M059J (cell line): Measurements from ENCODE around the gene TSPAN14. TPM values are rescaled to one million over a fixed set of nuclear protein-coding genes. Genes with fewer than 3 reads are reported as not detected.

Experiments used
- DNase-seq: peaks from one replicate; pipeline ENCODE4 v3.0.0-alpha.2; 2012; ENCODE audit warnings: low read depth
- total RNA-seq: library from RNA; depleted of rRNA; stranded (reverse); fragments of >200 nt; shearing (Covaris generic); gene quantifications from 2 replicates; pipeline ENCODE4 v1.2.3, GENCODE V29; 2014

Gene TSPAN14
- total RNA-seq, 1 experiment from 2014 or later = 44.4 TPM

- DNase-seq = no peak
Measured at GRCh38 chr10:80487421-80487785, 33.3 kb downstream of the TSPAN14 start.

GRCh38 chr10:80487791-80488538 is 33.9 kb downstream of the TSPAN14 start:
- DNase-seq = no peak

GRCh38 chr10:80488539-80489066 is 34.5 kb downstream of the TSPAN14 start:
- peak; percentile 42 for DNase-seq

GRCh38 chr10:80489371-80490112 is 35.4 kb downstream of the TSPAN14 start:
- DNase-seq = no peak

- DNase-seq = no peak
Measured at GRCh38 chr10:80491251-80492102, 37.4 kb downstream of the TSPAN14 start.

- no peak for DNase-seq
Measured at GRCh38 chr10:80492848-80493521, 38.9 kb downstream of the TSPAN14 start.

- peak; percentile 11 for DNase-seq
Measured at GRCh38 chr10:80493522-80494051, 39.5 kb downstream of the TSPAN14 start.

GRCh38 chr10:80496555-80497172 is 42.6 kb downstream of the TSPAN14 start:
- DNase-seq = no peak

- DNase-seq = no peak
Measured at GRCh38 chr10:80497187-80498077, 43.3 kb downstream of the TSPAN14 start.

- DNase-seq = no peak
Measured at GRCh38 chr10:80498078-80498832, 44.1 kb downstream of the TSPAN14 start.

- peak; percentile 97 for DNase-seq
Measured at GRCh38 chr10:80498833-80499741, 45.0 kb downstream of the TSPAN14 start.

GRCh38 chr10:80500572-80501380 is 46.7 kb downstream of the TSPAN14 start:
- DNase-seq = peak; percentile 42

- DNase-seq = peak; percentile 82
Measured at GRCh38 chr10:80501381-80501912, 47.3 kb downstream of the TSPAN14 start.

GRCh38 chr10:80501913-80502521 is 47.9 kb downstream of the TSPAN14 start:
- DNase-seq = peak; percentile 43

GRCh38 chr10:80502621-80503583 is 48.8 kb downstream of the TSPAN14 start:
- DNase-seq = peak; percentile 18
